Measurements from ENCODE around the gene POTEI.
"Not testable (repeated sequence)": the region's sequence is repeated elsewhere in the genome, so short reads cannot be mapped to it uniquely, and the experiment has no call there.

POTEI gene

GRCh38 chr2:130509228-130509627, at the start of gene POTEI:
TSS of gene POTEI (minus strand) at chr2:130509328. CDS start at chr2:130509235, 93 bp downstream.
- not testable (repeated sequence) for DNase-seq (ENCODE audit: low read depth in 2 of 2)

DNA sequence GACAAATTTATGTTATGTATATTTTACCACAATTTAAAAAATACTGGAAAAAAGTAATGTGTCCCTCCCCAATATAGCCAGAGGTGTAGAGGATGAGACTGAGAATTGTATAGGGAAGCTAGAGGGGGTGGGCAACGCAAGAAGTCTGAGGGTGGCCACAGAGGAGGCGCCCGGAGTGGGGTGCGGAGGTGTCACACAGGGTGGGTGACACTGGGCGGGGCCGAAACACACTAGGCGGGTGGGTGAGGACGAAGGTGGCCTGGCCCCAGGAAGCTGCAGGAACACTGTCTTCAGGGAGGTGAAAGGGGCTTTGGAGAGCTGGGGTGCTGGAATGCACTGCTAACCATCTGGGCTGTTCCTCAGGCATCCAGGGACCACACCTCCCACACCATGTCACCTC, 47.3 kb upstream of the POTEI start:
- DNase-seq (ENCODE audit: low read depth in 2 of 2) = not testable (repeated sequence)

DNA sequence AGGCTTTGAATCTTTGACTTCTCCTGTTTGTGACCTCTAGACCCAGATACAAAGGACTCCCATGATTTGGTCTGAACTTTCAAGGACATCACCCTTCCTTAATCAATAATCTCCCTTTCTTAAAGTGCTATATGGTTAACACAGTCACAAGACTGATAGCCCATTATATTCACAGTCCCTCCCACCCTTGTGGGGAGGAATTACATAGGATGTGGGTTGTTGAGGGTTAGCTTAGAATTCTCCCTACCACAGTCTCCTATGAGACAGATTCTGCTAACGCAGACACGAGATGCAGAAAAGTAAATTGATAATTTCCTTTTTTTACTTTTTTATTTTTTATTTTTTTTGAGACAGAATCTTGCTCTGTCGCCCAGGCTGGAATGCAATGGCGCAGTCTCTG, 45.0 kb upstream of the POTEI start:
- not testable (repeated sequence) for DNase-seq (ENCODE audit: low read depth in 2 of 2)

- DNase-seq (ENCODE audit: low read depth in 2 of 2) = not testable (repeated sequence)
Observed at GRCh38 chr2:130549475-130549874, 40.3 kb upstream of the POTEI start.

DNA sequence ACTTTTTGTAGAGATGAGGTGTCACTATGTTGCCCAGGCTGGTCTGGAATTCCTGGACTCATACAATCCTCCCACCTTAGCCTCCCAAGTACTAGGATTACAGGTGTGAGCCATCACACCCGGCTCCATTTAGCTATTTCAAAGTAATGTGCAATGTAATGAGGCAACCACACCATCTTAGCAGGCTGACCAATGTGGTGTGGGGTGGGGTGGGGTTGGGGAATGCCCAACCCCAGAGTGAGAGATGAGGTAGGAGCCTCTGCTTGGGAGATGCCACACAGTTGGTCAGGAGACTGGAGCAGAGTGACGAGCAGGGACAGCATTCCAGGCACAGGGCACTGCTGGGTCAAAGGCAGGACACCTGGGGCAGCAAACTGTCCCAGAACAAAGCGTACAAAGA, 39.3 kb upstream of the POTEI start:
- DNase-seq (ENCODE audit: low read depth in 2 of 2) = not testable (repeated sequence)

DNA sequence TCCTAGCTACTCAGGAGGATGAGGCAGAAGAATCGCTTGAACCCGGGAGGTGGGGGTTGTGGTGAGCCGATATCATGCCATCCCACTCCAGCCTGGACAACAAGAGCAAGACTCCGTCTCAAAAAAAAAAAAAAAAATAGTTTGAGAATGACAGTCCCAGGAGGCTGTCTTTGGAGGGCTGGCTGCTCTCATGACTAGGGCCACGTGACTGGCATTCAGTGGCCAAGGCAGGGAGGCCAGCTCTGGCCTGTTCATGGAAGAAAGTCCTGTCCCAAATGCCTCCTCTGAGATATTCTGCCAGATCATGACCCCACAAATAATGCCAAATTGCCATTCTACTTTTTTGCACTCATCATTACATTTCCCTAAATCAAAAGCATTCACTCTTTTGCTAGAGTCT, 35.9 kb upstream of the POTEI start:
- DNase-seq (ENCODE audit: low read depth in 2 of 2) = not testable (repeated sequence)

- not testable (repeated sequence) for DNase-seq (ENCODE audit: low read depth in 2 of 2)
Observed at GRCh38 chr2:130543785-130544528, 34.8 kb upstream of the POTEI start.

GRCh38 chr2:130542789-130543188, 33.7 kb upstream of the POTEI start:
- DNase-seq (ENCODE audit: low read depth in 2 of 2) = not testable (repeated sequence)

GRCh38 chr2:130538271-130538670, 29.1 kb upstream of the POTEI start:
- DNase-seq (ENCODE audit: low read depth in 2 of 2) = not testable (repeated sequence)

DNA sequence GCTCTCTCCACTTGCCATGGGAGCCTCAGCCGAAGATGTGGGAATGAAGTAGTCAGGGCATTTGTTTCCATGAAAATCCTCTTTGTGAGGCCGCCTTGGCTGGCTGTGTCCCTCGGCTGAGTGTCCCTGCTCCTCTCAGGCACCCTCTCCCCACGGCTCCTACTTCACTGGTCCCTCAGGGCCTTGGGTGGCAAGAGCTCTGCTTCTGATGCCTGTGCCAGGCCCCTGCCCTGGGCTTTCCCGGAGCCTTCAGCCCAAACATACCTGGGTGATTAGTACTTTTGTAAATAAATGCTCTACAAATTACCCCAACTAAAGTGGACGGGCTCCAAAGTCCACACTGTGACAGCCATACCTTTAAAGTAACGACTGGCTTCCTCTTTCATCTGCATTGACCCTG, 27.5 kb upstream of the POTEI start:
- DNase-seq (ENCODE audit: low read depth in 2 of 2) = not testable (repeated sequence)

- DNase-seq (ENCODE audit: low read depth in 2 of 2) = not testable (repeated sequence)
Observed at GRCh38 chr2:130531672-130532071, 22.5 kb upstream of the POTEI start.

GRCh38 chr2:130531225-130531624, 22.1 kb upstream of the POTEI start:
- not testable (repeated sequence) for DNase-seq (ENCODE audit: low read depth in 2 of 2)

DNA sequence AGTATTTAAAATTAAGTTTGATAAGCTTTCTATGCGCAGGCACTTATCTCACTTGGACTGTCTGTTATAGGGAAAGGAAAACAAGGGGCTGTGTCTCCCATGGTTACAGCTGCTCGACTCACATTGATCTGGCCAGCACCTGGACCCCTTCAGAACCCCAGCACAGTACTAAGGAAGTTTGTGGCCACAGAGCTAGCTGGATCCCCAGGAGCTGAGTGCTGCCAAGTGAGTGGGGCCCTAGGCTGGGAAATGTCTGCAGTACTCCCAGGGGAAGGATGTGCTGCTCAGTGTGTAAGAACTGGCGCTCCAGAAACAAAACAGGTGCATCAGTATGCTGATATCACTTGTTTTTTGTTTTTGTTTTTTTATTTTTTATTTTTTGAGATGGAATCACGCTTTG, 21.1 kb upstream of the POTEI start:
- not testable (repeated sequence) for DNase-seq (ENCODE audit: low read depth in 2 of 2)

DNA sequence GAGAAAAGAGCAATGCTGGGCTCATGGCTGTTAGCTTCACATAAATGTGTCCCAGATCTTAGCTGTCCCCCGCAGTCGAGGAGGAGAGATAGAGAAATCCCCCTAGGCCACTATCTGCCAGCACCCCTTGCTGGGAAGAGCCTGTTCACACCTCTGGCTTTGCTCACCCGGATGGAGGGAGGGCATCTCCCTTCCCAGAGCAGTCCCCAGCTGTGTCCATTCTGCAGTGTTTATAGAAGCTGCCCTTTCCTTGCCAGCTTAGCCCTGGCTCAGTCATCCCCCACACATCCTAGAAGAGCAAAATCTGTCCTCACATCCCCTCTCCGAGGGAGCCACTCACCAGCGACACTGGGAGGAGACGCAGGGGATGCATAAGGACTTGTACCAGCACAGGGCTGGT, 20.4 kb upstream of the POTEI start:
- DNase-seq (ENCODE audit: low read depth in 2 of 2) = not testable (repeated sequence)

- DNase-seq (ENCODE audit: low read depth in 2 of 2) = not testable (repeated sequence)
Observed at GRCh38 chr2:130527365-130527967, 18.3 kb upstream of the POTEI start.

DNA sequence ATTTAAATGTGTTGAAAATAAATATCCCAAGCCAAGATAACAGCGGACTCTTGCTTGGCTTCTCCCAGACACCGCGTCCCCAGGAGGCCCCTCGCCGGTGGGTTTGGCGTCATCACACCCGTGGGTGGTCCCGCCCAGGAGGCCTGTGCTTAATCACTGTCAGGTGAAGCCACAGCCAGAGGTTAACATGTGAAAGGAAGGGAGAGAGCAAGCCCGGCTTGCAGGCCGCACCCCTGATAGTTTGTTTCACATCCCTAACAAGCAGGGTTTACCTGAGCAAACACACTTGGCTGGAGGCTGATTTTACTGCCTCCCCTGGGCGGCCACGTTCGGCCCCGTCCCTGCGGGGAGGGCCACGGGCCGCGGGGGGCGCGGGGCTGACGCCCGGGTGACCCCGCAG, 13.3 kb upstream of the POTEI start:
- DNase-seq (ENCODE audit: low read depth in 2 of 2) = not testable (repeated sequence)

DNA sequence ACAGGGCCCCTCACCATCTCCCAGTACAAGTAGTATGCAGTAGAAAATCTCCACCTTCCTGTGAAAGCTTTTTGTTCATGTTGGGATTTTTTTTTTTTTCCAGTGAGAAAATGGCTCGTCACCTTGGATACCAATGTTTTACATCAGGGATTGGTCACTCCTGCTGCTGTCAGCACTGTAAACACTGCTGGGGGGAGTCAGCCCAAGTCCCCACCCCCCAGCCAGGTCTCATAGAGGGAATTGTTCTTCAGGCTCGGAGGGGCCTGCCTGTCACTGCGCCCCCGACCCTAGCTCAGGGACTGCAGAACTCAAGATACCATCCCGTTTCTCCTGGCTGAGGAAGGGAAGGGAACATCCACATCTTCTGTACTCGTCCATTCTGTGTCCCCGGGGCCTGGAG, 11.9 kb upstream of the POTEI start, which contains the start of gene CFC1B:
CFC1B (plus strand) TSS at position 231 of the 400 bp plus-strand sequence. CDS start 263 bp downstream, outside the sequence.
- DNase-seq (ENCODE audit: low read depth in 2 of 2) = not testable (repeated sequence)

DNA sequence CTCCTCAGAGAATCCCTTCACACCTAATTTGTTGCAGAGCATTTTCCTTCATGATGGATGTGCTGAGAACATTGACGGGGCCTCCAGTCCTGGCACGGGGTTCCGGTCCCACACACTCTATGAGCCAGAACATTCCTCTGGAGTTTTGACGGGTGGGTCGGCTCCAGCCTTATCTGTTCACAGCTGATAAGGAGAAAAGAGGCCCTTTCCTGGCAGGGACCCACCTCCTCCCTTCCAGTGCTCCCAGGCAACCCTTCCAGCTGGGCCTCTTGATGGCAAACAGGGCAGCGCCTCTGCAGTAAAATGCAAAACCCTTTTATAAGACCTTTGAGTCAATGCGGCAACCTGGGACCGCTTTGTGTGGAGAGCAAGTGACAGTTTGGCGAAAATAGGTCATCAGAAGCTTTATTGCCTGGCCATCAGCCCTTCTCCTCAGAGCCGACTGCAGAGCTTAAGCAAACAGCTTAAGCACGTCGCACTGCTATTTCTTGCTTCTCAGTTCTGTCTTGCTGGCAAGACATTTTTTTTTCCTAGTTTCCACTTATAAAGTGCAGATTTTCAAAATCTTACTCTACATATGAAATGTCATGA, 9.5 kb upstream of the POTEI start:
- DNase-seq (ENCODE audit: low read depth in 2 of 2) = not testable (repeated sequence)

DNA sequence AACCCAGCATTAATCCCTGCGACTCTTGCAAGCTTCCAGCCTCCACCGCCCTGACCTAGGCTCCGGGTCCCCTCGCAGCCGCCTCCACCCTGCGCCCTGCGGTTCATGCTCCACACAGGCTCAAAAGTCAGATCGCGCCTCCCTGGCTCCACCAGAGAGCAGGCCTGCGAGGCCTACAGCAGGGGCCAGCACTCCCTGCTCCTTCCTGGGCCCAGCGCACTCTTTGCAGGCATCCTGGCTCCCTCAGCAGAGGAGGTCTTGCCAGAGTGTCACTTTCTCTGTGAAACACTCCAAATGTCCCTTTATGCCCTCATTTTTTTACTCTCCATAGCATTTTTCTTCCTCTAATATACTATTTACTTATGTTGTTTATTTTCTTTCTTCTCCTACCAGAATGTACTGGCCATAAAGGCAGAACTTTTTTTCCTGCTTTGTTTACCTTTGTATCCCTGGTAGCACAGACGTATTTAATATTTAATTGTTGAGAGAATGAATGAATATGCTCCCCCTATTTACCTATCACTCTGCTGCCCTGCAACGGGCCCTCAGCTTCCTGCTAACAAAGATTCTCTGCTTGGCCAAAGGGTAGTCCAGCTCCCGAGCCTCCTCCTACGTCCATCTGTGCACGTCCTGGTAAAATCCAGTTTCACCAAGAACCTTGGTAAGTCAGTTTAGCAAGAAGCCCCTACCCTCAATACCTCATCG, 2.8 kb upstream of the POTEI start:
- not testable (repeated sequence) for DNase-seq (ENCODE audit: low read depth in 2 of 2)

GRCh38 chr2:130510807-130511746, 1.9 kb upstream of the POTEI start:
- not testable (repeated sequence) for DNase-seq (ENCODE audit: low read depth in 2 of 2)

DNA sequence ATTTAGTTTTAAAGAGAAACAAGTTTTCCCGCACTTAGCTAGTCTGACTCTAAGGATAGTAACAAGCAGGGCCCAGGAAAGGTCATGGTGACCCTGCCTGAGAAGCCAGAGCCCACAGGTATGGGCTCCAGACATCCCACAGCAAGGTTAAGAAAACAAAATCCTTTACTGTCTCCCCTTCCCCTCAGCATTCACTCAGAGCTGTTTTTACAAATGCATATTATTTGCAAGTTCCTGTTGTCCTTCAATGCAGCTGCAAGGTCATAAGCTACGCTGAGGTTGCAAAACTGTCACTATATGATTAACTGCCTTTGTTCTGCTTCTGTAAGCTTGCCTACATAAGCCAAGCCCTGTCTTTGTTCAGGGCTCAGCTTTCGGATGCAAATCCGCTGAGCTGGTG, 18.1 kb downstream of the POTEI start:
- DNase-seq (ENCODE audit: low read depth in 2 of 2) = not testable (repeated sequence)
